Embryonic facial prominence (tissue), 1 donor: ENCODE measurements around the gene OR13C9.
"Not testable (repeated sequence)": the region's sequence is repeated elsewhere in the genome, so short reads cannot be mapped to it uniquely, and the experiment has no call there.

ENCODE experiments used
- DNase-seq: peaks from one replicate; pipeline ENCODE4 v3.0.0-alpha.2; 2016; ENCODE audit errors: extremely low spot score

The OR13C9 gene

DNA sequence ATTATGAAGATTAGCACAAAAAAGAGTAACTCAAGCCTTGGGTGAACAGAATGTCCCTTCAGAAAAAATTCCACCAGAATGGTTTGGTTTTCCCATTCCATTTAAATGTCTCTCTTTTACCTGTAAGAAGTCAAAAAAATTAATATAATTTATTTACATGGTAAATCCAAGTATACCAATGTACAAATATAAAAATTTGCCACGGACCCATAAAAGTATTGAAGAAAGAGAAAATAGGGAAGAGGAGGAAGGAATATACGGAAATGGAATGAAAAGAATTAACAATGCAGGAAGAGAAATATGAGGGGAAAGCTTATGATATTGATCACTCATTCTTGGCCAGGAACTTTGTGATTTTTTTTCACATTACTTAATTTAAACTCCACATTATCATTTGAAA lies at the start of gene OR13C9:
Gene OR13C9 (minus strand): TSS at position 101 of the 400 bp plus-strand sequence. CDS start 0 bp downstream, at position 101.
- DNase-seq, result no peak

DNA sequence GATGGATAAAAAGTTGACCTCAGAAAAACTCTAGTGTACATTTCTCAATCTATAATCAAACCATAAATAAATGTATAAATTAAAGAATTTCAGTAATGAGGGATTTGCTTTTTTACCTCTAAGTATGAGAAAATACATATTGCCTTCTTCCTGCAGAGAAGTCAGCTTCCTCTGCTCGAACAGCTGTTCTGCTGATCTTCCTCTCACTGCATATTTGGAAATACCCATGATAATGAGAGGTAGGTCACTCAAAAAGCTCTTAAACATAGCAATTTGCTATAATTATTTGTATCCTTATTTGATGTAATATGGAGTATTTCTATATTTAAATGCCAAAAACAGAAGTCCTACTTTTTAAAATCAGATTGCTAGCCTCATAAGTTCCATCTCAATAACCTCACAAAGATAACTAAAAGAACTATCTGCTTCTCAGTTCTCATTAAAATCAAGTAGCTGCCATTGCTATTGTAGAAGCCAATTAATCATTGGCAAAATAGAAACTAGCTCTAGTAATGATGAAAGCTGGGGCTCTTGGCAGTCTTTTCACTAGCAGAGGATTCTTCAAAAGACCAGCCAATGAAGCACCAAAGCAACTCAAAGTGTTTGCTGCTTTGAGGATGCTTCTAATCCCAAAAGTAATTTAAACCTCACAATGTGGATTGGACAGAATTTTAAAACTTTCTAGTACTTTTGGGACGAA lies 40.6 kb upstream of the OR13C9 start:
- DNase-seq, result no peak

DNA sequence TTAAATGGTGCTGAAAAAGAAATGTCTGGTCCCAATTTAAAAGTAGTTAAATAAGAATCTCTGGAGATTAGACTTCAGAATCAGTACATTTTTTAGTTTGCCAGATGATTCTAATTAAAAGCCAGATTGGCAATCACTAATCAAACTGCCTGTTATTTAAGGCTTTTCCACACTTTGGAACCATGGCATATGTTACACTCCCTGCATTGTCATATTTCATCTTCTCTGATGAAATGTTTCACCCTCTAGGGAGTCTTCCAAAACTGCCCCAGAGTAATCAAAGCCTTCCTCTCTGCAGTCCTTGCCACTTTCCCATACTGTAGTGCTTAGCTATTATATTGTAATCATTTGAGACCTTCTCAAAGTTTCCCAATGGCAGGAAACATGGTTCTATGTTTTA lies 17.5 kb upstream of the OR13C9 start:
- no peak for DNase-seq

- no peak for DNase-seq
These were observed 16.0 kb upstream of the OR13C9 start for GRCh38 chr9:104633976-104634520.

- not testable (repeated sequence) for DNase-seq
These were observed 8.0 kb upstream of the OR13C9 start for GRCh38 chr9:104625964-104626363.

GRCh38 chr9:104617418-104617817 lies 586 bp downstream of the OR13C9 start:
- no peak for DNase-seq

DNA sequence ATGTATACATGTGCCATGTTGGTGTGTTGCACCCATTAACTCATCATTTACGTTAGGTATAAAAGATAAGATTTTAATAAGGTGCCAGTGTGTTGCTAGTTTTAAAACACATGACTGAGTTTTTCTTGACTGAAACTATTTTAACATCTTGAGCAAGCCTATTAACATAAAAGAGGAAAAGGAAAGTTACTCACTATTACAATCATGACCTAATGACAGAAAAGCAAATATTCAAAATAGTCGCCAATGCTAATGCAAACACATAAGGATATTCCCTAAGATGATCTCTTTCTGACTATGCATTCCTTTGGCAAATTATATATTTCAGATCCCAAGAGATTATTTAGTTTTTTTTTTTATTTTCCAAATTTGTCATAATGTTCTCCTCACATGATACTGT lies 6.8 kb downstream of the OR13C9 start:
- no peak for DNase-seq

DNA sequence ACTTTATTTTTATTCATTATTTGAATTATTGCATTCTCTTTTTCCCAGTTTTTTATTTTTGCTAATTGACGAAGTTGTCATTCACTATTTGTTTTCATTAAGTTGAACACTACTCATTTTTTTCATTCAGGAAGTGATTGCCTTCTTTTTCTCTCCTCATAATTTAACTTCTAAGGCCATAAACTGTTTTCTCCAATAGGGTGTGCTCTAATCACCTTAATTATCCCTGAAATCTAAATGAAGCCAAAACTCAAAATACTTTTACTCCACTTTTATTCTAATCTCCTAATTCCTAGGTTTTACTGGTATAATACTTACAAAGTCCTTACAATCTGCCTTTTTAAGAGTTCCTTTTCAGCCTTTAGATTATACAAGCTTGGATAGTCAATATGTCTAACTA lies 9.7 kb downstream of the OR13C9 start:
- DNase-seq, result no peak

DNA sequence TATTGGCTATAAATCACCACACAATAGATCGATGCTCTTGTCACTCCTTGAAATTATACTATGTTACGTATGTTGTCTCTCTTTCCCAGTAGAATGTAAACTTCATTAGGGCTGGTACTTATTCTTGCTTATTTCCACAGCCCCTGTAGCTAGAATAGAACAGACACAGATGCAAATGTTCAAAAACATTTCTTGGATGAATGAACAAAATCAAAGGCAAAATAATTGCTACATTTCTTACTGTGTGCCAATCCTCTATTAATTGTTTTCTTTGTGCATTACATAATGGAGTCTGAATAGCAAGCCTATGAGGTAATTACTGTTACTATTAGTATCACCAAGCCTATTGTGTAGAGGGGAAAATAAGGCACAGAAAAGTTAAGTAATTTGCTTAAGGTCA lies 11.9 kb downstream of the OR13C9 start:
- DNase-seq, result no peak

DNA sequence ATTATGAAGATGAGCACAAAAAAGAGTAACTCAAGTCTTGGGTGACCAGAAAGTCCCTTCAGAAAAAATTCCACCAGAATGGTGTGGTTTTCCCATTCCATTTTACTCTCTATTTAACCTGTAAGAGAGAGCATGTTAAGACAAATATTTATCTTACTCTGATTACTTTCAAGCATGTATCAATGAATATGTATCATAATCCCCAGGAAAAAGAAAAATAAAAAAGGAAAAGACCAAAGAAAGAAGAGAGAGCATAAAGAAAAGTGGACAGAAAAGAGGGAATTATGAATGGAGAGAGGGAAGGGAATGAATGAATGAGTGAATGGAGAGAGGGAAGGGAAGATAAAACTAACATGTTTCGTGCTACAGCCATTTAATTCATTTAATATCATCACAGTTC lies 12.5 kb downstream of the OR13C9 start, which contains the start of gene OR13C2:
Gene OR13C2 (minus strand): TSS at position 101 of the 400 bp plus-strand sequence. CDS start 0 bp downstream, at position 101.
- DNase-seq, result not testable (repeated sequence)

GRCh38 chr9:104604801-104605200 lies 13.2 kb downstream of the OR13C9 start:
- DNase-seq, result no peak

GRCh38 chr9:104599313-104599712 lies 18.7 kb downstream of the OR13C9 start, which contains the start of gene OR13C5:
OR13C5 (minus strand) TSS chr9:104599413; CDS start chr9:104599413, 0 bp downstream.
- DNase-seq, result not testable (repeated sequence)

DNA sequence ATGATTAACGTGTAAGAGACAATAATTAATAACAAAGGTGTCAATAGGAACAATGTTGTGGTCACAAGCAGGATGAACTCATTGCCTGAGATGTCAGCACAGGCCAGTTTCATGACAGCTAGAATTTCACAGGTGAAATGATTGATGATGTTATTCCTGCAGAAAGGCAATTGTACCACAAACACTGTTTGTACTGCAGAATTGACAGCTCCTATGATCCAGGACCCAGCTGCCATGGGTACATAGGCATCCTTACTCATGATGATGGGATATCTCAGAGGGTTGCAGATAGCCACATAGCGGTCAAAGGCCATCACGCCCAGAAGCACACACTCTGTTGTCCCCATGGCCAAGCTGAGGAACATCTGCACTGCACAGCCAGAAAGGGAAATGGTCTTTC lies 19.3 kb downstream of the OR13C9 start:
- not testable (repeated sequence) for DNase-seq

GRCh38 chr9:104589626-104590025 lies 28.4 kb downstream of the OR13C9 start:
- DNase-seq, result no peak

DNA sequence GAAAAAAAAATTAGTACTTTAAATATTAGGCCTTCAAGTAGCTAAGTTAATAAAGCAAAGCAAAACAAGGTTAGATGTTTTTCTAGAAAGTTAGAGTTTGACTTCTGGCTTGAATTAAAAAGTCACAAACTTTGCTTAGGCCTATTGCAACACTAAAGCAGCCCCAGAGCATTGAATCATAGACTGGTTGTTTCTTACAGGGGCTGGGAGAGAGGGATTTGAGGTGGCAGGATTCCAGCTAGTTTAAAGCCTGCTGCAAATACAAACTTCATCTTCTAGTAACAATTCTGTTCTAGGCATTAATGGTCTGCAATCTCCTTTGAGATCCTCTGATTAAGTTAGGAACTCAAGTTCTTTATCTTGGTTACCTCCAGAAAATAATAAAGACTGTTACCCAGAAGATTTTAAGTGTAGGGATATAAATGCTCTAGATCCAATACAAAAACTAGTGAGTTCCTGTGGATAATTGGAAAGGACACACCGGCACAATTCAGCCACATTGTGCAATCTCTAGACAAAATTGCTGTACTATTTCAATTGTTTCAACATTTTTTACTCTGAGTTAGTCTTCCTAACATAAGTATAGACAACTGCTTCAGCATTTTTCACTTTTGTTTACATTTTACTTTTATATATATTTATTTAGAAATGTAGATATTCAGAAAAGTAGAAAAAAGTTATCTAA lies 31.4 kb downstream of the OR13C9 start:
- no peak for DNase-seq

DNA sequence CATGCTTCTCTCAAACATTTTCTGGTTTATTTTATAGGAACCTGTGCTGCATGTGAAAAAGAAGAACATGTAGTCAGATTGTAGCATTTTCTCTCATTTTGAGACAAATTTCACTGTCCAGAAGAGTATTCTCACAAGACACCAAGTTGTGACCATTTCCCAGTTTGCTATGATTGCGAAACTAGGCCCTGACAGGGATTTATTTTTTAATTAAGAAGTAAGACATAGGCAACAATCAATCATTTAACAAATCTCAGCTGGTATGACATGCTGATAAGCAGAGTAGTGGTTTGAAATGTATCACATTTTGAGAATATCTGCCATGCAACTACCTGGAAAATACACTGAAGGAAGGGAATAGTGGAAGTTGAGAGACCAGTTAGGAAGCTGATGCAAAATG lies 37.4 kb downstream of the OR13C9 start:
- DNase-seq, result no peak

DNA sequence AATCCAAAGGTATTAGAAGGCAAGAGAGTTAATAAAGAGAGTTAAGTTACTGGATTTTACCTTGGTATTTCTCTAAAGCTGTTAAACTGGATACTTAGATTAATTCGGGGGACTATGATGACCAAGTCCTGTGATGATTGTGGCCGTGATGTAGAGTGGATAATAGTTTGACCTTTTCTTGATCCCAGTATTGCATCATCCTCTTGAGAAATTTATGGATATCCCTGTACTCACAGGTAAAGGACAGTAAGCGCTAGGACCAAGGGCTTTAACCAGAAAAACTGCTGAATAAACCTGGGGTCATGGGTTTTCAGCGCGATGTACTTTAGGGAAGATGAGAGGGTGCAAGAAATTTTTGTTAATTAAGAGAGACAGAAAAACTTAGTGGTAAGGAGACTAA lies 40.7 kb downstream of the OR13C9 start:
- DNase-seq, result no peak

DNA sequence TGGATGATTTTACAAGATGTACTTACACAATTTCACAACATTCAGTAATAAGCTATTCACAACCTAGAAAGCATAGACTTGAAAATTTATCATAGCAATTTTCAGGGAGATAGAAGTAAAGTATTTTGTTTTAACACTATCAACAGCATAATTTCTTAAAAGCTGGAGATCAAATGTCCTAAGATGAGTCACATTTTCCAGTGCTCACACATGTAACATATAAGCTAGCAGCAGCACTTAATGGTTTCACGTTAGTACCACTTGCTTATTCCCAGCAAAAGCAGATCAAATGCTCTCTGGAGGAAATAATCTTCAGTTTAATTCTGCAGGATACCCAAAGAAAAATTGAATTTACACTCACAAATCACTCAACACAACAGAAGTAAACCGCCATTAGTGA lies 42.5 kb downstream of the OR13C9 start:
- DNase-seq, result no peak

GRCh38 chr9:104572612-104573011 lies 45.4 kb downstream of the OR13C9 start:
- DNase-seq, result no peak

DNA sequence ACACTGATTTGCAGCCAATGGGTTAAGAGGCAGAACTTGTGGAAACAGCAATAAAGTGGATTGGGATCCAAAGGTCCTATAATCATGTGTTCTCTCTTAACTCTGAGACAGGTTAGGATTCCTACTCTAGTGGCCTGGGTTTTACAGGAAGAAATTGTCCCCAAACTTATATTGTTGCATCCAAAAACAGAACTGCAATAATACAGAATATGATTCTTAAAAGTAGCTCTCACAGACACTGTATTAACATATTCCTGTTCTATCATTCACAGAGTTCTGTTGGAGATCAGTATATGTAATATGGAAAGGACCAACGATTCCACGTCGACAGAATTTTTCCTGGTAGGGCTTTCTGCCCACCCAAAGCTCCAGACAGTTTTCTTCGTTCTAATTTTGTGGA lies 49.1 kb downstream of the OR13C9 start, which contains the start of gene OR13C8:
Gene OR13C8 (plus strand): TSS at position 301 of the 400 bp plus-strand sequence. CDS start 0 bp downstream, at position 301.
- no peak for DNase-seq
